ENCODE data around the gene PITX2. TPM values are rescaled to one million over a fixed set of nuclear protein-coding genes. Genes with fewer than 3 reads are reported as not detected.

Gene PITX2
- total RNA-seq, 1 experiment from 2014 or later: 8.3 TPM

DNA sequence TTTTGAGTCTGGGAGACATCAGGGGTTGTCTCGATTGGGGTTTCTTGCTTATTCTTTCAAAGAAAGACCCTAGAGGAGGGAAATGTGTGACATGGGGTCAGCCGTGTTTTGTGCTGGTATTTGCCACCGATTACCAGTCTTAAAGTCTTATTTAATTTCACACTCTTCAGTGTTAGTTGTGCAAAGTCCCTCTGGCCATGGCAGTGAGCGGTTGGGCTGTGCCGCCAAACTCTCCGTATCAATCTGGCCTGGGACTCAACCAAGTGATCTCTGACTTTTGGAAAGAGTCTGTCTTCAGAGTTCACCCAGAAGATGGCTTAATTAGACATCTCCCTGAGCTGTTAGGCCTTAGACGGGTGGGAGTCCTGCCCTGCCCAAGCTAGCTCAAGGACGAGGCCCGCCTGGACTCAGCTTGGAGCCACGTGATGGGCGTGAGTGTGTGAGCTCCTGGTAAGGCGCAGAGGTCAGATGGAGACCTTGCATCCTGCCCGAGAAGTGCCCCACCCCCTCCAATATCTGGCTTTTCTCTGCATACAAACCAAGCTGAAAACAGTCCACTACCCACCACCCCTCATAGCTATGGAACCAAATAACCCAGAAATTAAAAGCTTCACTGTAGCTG lies 3.8 kb upstream of the PITX2 start:
- TF ChIP-seq, protein P1, sequence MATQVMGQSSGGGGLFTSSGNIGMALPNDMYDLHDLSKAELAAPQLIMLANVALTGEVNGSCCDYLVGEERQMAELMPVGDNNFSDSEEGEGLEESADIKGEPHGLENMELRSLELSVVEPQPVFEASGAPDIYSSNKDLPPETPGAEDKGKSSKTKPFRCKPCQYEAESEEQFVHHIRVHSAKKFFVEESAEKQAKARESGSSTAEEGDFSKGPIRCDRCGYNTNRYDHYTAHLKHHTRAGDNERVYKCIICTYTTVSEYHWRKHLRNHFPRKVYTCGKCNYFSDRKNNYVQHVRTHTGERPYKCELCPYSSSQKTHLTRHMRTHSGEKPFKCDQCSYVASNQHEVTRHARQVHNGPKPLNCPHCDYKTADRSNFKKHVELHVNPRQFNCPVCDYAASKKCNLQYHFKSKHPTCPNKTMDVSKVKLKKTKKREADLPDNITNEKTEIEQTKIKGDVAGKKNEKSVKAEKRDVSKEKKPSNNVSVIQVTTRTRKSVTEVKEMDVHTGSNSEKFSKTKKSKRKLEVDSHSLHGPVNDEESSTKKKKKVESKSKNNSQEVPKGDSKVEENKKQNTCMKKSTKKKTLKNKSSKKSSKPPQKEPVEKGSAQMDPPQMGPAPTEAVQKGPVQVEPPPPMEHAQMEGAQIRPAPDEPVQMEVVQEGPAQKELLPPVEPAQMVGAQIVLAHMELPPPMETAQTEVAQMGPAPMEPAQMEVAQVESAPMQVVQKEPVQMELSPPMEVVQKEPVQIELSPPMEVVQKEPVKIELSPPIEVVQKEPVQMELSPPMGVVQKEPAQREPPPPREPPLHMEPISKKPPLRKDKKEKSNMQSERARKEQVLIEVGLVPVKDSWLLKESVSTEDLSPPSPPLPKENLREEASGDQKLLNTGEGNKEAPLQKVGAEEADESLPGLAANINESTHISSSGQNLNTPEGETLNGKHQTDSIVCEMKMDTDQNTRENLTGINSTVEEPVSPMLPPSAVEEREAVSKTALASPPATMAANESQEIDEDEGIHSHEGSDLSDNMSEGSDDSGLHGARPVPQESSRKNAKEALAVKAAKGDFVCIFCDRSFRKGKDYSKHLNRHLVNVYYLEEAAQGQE (IDR thresholded peaks at IDR 0.05; ENCODE audit: low read depth): no peak
- TF ChIP-seq SP1 (IDR thresholded peaks at IDR 0.05; ENCODE audit: low read depth) (no peak), ELF1 (IDR thresholded peaks at IDR 0.05; ENCODE audit: borderline replicate concordance, low read depth) (no peak)
- H3K36me3 ChIP-seq (ENCODE audit: control insufficient read depth in 1 of 2, insufficient read depth in 2 of 2, low read length in 2 of 2): no peaks in the 10 kb centered on the region
- intact Hi-C loops (cut with micrococcal nuclease): no loop called here
- ATAC-seq: no peak
- H3K4me3 ChIP-seq (replicated peaks in 1 of 2; ENCODE audit: low read depth in 1 of 2, low read length in 2 of 2): no peak overlapping the region
- peaks cover 3 to 17% of the 10 kb centered on the region in 2 experiments; a peak in 3 of 4 replicates for H3K4me1 ChIP-seq (ENCODE audit: control insufficient read depth in 1 of 2, insufficient read depth in 2 of 2, low read length in 2 of 2)
- H4K20me1 ChIP-seq (ENCODE audit: insufficient read depth): no peaks in the 10 kb centered on the region
- H3K9me3 ChIP-seq (ENCODE audit: control insufficient read depth in 1 of 2, insufficient read depth in 1 of 2, low read depth in 1 of 2, low read length in 2 of 2): no peaks in the 10 kb centered on the region
- no peak overlapping the region for H2AFZ ChIP-seq (ENCODE audit: low read depth, low read length, poor library complexity, severe bottlenecking)
- no TSS peak for BruUV-seq (replicated peaks)
- H3K9ac ChIP-seq (ENCODE audit: low read length): no peak overlapping the region
- no peak overlapping the region for H3K27ac ChIP-seq (ENCODE audit: low read depth, low read length)
- H3K79me2 ChIP-seq (ENCODE audit: insufficient read depth, low read length): no peaks in the 10 kb centered on the region
- POLR2A ChIA-PET: no interaction called here
- no peak overlapping the region for H3K4me2 ChIP-seq (ENCODE audit: low read length)
- RAD21 ChIA-PET (ENCODE audit: low non-redundant PET in 1 of 2, low total read pairs in 2 of 2, uncharacterized antibody in 2 of 2, unreplicated experiment in 2 of 2): no interaction called here
- no peaks in the 10 kb centered on the region for H3K27me3 ChIP-seq (ENCODE audit: insufficient read depth, low read length)
- no peaks in the 10 kb centered on the region; the same call in 1 of the 2 replicates for H3K9me2 ChIP-seq (ENCODE audit: insufficient read depth)
- DNase-seq (ENCODE audit: low read depth, low spot score): no peak
- CTCF ChIA-PET: no interaction called here

DNA sequence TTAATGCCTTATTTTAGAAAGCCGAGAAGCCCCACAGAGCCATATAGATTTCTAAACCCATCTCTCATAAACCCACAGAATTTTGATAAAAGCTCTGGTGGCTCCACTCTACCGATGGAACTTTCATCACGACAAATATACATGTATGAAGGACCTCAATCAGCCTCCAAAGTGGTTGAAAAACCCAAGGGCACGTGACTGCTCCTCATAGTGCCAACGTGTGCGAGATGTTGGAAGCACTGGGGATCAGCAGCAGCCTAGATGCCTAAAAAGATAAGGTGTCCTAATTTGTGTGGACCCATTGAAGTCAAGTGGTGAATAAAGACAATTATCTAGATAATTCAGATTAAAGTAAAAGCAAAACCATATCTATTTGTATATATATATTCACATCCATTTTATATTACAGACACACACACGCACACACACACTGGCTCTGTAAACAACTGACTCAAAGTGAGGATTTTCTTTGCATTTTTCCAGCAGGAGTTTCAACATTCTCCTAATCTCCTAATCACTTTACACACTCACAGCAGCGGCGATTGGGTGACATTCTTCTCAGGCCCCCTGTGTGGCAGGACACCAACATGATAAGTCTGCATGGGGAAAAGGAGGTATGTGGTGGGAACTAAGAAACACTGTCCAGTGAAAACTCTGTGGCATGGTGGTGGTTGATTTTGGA lies 2.8 kb upstream of the PITX2 start:
- TF ChIP-seq, protein P2, sequence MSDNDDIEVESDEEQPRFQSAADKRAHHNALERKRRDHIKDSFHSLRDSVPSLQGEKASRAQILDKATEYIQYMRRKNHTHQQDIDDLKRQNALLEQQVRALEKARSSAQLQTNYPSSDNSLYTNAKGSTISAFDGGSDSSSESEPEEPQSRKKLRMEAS (IDR thresholded peaks at IDR 0.05): no peak
- TF ChIP-seq, protein P3, sequence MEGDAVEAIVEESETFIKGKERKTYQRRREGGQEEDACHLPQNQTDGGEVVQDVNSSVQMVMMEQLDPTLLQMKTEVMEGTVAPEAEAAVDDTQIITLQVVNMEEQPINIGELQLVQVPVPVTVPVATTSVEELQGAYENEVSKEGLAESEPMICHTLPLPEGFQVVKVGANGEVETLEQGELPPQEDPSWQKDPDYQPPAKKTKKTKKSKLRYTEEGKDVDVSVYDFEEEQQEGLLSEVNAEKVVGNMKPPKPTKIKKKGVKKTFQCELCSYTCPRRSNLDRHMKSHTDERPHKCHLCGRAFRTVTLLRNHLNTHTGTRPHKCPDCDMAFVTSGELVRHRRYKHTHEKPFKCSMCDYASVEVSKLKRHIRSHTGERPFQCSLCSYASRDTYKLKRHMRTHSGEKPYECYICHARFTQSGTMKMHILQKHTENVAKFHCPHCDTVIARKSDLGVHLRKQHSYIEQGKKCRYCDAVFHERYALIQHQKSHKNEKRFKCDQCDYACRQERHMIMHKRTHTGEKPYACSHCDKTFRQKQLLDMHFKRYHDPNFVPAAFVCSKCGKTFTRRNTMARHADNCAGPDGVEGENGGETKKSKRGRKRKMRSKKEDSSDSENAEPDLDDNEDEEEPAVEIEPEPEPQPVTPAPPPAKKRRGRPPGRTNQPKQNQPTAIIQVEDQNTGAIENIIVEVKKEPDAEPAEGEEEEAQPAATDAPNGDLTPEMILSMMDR (IDR thresholded peaks at IDR 0.05 in 2 of 3, conservative IDR thresholded peaks at IDR 0.05 in 1 of 3; ENCODE audit: borderline replicate concordance in 1 of 3, insufficient read depth in 1 of 3, low read depth in 2 of 3, low read length in 2 of 3): no peak
- TF ChIP-seq CEBPB (IDR thresholded peaks at IDR 0.05; ENCODE audit: low read depth): no peak
- no peak for TF ChIP-seq ZFX (IDR thresholded peaks at IDR 0.05)
- no peak for DNase-seq (ENCODE audit: low read depth, low spot score)
- no peak overlapping the region for H2AFZ ChIP-seq (ENCODE audit: low read depth, low read length, poor library complexity, severe bottlenecking)
- no peak overlapping the region for H3K4me2 ChIP-seq (ENCODE audit: low read length)
- H3K9me3 ChIP-seq (ENCODE audit: control insufficient read depth in 1 of 2, insufficient read depth in 1 of 2, low read depth in 1 of 2, low read length in 2 of 2): no peaks in the 10 kb centered on the region
- CTCF ChIA-PET: no interaction called here
- no peak overlapping the region for H3K9ac ChIP-seq (ENCODE audit: low read length)
- no peak overlapping the region for H3K27ac ChIP-seq (ENCODE audit: low read depth, low read length)
- H4K20me1 ChIP-seq (ENCODE audit: insufficient read depth): no peaks in the 10 kb centered on the region
- intact Hi-C loops (cut with micrococcal nuclease): no loop called here
- BruUV-seq (replicated peaks): no TSS peak
- no peaks in the 10 kb centered on the region for H3K79me2 ChIP-seq (ENCODE audit: insufficient read depth, low read length)
- H3K9me2 ChIP-seq (ENCODE audit: insufficient read depth): no peaks in the 10 kb centered on the region; the same call in 1 of the 2 replicates
- no peaks in the 10 kb centered on the region for H3K27me3 ChIP-seq (ENCODE audit: insufficient read depth, low read length)
- POLR2A ChIA-PET: no interaction called here
- no peak overlapping the region for H3K4me3 ChIP-seq (replicated peaks in 1 of 2; ENCODE audit: low read depth in 1 of 2, low read length in 2 of 2)
- no peak for ATAC-seq
- H3K36me3 ChIP-seq (ENCODE audit: control insufficient read depth in 1 of 2, insufficient read depth in 2 of 2, low read length in 2 of 2): no peaks in the 10 kb centered on the region
- RAD21 ChIA-PET (ENCODE audit: low non-redundant PET in 1 of 2, low total read pairs in 2 of 2, uncharacterized antibody in 2 of 2, unreplicated experiment in 2 of 2): no interaction called here
- peaks cover 3 to 14% of the 10 kb centered on the region in 2 experiments; a peak in 3 of 4 replicates for H3K4me1 ChIP-seq (ENCODE audit: control insufficient read depth in 1 of 2, insufficient read depth in 2 of 2, low read length in 2 of 2)

Data from HCT116 (cell line).